ENCODE measurements around the gene NRXN3.
"Not testable (repeated sequence)": the region's sequence is repeated elsewhere in the genome, so short reads cannot be mapped to it uniquely, and the experiment has no call there.

The NRXN3 gene

DNA sequence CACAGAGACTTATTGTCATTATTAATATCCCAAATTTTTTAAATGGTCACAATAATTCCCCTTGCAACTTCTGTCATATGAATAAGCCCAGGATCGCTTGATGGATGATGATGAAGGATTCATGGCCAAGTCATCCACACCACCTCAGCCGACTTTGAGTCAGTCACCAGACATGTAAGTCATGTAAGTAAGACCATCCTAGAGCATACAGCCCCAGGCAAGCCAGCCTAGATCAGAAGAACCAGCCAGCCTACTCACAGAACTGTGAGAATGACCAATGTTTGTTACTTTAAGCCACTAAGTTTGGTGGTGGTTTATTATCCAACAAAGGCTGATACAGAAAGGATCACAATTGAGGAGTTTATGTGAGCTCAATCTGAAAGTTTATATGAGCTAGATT lies 341.8 kb downstream of the NRXN3 start:
- Histone ChIP-seq H3K27ac (ENCODE audit: insufficient read depth in 1 of 2, low read depth in 1 of 2, low read length in 2 of 2, poor library complexity in 1 of 2, severe bottlenecking in 2 of 2) (no peak overlapping the region), H3K36me3 (ENCODE audit: control insufficient read depth in 4 of 4, insufficient read depth in 4 of 4, low read length in 3 of 4) (no peaks in the 10 kb centered on the region), H3K27me3 (replicated peaks in 2 of 5; ENCODE audit: control insufficient read depth in 4 of 5, insufficient read depth in 5 of 5, low read length in 4 of 5) (no peaks in the 10 kb centered on the region), H3K4me3 (ENCODE audit: control insufficient read depth in 1 of 7, extremely low read depth in 1 of 7, insufficient read depth in 4 of 7, low read depth in 2 of 7, low read length in 6 of 7) (no peak overlapping the region), H3K9me3 (ENCODE audit: control extremely low read depth in 1 of 5, control insufficient read depth in 4 of 5, insufficient read depth in 2 of 5, low read depth in 1 of 5, low read length in 4 of 5) (no peaks in the 10 kb centered on the region), H3K4me1 (ENCODE audit: control extremely low read depth in 1 of 4, control insufficient read depth in 4 of 4, insufficient read depth in 4 of 4, low read length in 3 of 4) (no peaks in the 10 kb centered on the region)
- 100% methylated on average over 2 of the region's 2 CpGs for WGBS (ENCODE audit: insufficient coverage)
- DNase-seq: no peak
- ChIA-PET CTCF (no interaction called here), POLR2A (no interaction called here)

DNA sequence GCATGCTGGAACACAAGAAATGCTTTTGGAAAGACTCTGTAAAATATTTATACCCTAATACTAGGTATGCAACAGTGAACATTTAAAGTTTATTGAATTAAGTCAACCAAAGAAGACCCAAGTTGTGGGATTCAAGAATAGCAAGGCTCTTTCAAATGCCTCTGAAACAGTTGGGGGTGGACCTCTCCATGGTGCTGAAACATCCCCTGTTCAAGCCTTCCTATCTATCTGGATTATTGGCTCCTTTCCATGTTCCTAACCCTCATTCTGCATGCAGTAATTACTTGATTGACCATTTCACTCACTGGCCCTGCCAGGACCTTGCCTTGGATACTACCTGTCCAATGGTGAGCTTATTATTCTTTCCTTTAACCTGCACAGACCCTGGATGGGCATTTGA lies 349.7 kb downstream of the NRXN3 start:
- no peaks in the 10 kb centered on the region for H3K36me3 ChIP-seq (ENCODE audit: control insufficient read depth in 4 of 4, insufficient read depth in 4 of 4, low read length in 3 of 4)
- ChIA-PET CTCF (no interaction called here), POLR2A (no interaction called here)
- H3K9me3 ChIP-seq (ENCODE audit: control extremely low read depth in 1 of 5, control insufficient read depth in 4 of 5, insufficient read depth in 2 of 5, low read depth in 1 of 5, low read length in 4 of 5): no peaks in the 10 kb centered on the region
- H3K4me1 ChIP-seq (ENCODE audit: control extremely low read depth in 1 of 4, control insufficient read depth in 4 of 4, insufficient read depth in 4 of 4, low read length in 3 of 4): no peaks in the 10 kb centered on the region
- H3K27me3 ChIP-seq (replicated peaks in 2 of 5; ENCODE audit: control insufficient read depth in 4 of 5, insufficient read depth in 5 of 5, low read length in 4 of 5): no peaks in the 10 kb centered on the region
- peak; percentile 28 to 64 (median 57) for DNase-seq
- no peak overlapping the region for H3K4me3 ChIP-seq (ENCODE audit: control insufficient read depth in 1 of 7, extremely low read depth in 1 of 7, insufficient read depth in 4 of 7, low read depth in 2 of 7, low read length in 6 of 7)
- H3K27ac ChIP-seq (ENCODE audit: insufficient read depth in 1 of 2, low read depth in 1 of 2, low read length in 2 of 2, poor library complexity in 1 of 2, severe bottlenecking in 2 of 2): no peak overlapping the region

- ChIA-PET CTCF (no interaction called here), POLR2A (no interaction called here)
- no peak for DNase-seq
- H3K36me3 ChIP-seq (ENCODE audit: control insufficient read depth in 4 of 4, insufficient read depth in 4 of 4, low read length in 3 of 4): no peaks in the 10 kb centered on the region
- H3K27me3 ChIP-seq (replicated peaks in 2 of 5; ENCODE audit: control insufficient read depth in 4 of 5, insufficient read depth in 5 of 5, low read length in 4 of 5): no peaks in the 10 kb centered on the region
- H3K4me3 ChIP-seq (ENCODE audit: control insufficient read depth in 1 of 7, extremely low read depth in 1 of 7, insufficient read depth in 4 of 7, low read depth in 2 of 7, low read length in 6 of 7): no peak overlapping the region
- 100% methylated on average over 3 of the region's 7 CpGs for WGBS (ENCODE audit: insufficient coverage)
- no peak overlapping the region for H3K27ac ChIP-seq (ENCODE audit: insufficient read depth in 1 of 2, low read depth in 1 of 2, low read length in 2 of 2, poor library complexity in 1 of 2, severe bottlenecking in 2 of 2)
- H3K9me3 ChIP-seq (ENCODE audit: control extremely low read depth in 1 of 5, control insufficient read depth in 4 of 5, insufficient read depth in 2 of 5, low read depth in 1 of 5, low read length in 4 of 5): no peaks in the 10 kb centered on the region
- no peaks in the 10 kb centered on the region for H3K4me1 ChIP-seq (ENCODE audit: control extremely low read depth in 1 of 4, control insufficient read depth in 4 of 4, insufficient read depth in 4 of 4, low read length in 3 of 4)
These were observed 354.0 kb downstream of the NRXN3 start for GRCh38 chr14:78524196-78524595.

GRCh38 chr14:78524766-78525165 lies 354.6 kb downstream of the NRXN3 start:
- no peak overlapping the region for H3K4me3 ChIP-seq (ENCODE audit: control insufficient read depth in 1 of 7, extremely low read depth in 1 of 7, insufficient read depth in 4 of 7, low read depth in 2 of 7, low read length in 6 of 7)
- H3K36me3 ChIP-seq (ENCODE audit: control insufficient read depth in 4 of 4, insufficient read depth in 4 of 4, low read length in 3 of 4): no peaks in the 10 kb centered on the region
- H3K27ac ChIP-seq (ENCODE audit: insufficient read depth in 1 of 2, low read depth in 1 of 2, low read length in 2 of 2, poor library complexity in 1 of 2, severe bottlenecking in 2 of 2): no peak overlapping the region
- no peak for DNase-seq
- POLR2A ChIA-PET: no interaction called here
- H3K27me3 ChIP-seq (replicated peaks in 2 of 5; ENCODE audit: control insufficient read depth in 4 of 5, insufficient read depth in 5 of 5, low read length in 4 of 5): no peaks in the 10 kb centered on the region
- H3K4me1 ChIP-seq (ENCODE audit: control extremely low read depth in 1 of 4, control insufficient read depth in 4 of 4, insufficient read depth in 4 of 4, low read length in 3 of 4): no peaks in the 10 kb centered on the region
- 83% methylated on average over 1 of the region's 5 CpGs for WGBS (ENCODE audit: insufficient coverage)
- CTCF ChIA-PET: interaction anchor here (1.2 kb wide), 1 partner anchor 10 kb away, joined by 5 read pairs; no protein-coding TSS in a partner anchor
- no peaks in the 10 kb centered on the region for H3K9me3 ChIP-seq (ENCODE audit: control extremely low read depth in 1 of 5, control insufficient read depth in 4 of 5, insufficient read depth in 2 of 5, low read depth in 1 of 5, low read length in 4 of 5)

- CTCF ChIA-PET: no interaction called here
These were observed 359.9 kb downstream of the NRXN3 start for GRCh38 chr14:78530078-78530477.

GRCh38 chr14:78534141-78534540 lies 364.0 kb downstream of the NRXN3 start:
- WGBS (ENCODE audit: insufficient coverage): no CpG with 5 or more reads among the region's 2 CpGs
- H3K9me3 ChIP-seq (ENCODE audit: control extremely low read depth in 1 of 5, control insufficient read depth in 4 of 5, insufficient read depth in 2 of 5, low read depth in 1 of 5, low read length in 4 of 5): no peaks in the 10 kb centered on the region

More at GRCh38 chr14:78530078-78530477, 359.9 kb downstream of the NRXN3 start:
- H3K27me3 ChIP-seq (replicated peaks in 2 of 5; ENCODE audit: control insufficient read depth in 4 of 5, insufficient read depth in 5 of 5, low read length in 4 of 5): no peaks in the 10 kb centered on the region
- WGBS (ENCODE audit: insufficient coverage): 28% methylated on average over 2 of the region's 2 CpGs
- no peak overlapping the region for H3K27ac ChIP-seq (ENCODE audit: insufficient read depth in 1 of 2, low read depth in 1 of 2, low read length in 2 of 2, poor library complexity in 1 of 2, severe bottlenecking in 2 of 2)
- no peaks in the 10 kb centered on the region for H3K4me1 ChIP-seq (ENCODE audit: control extremely low read depth in 1 of 4, control insufficient read depth in 4 of 4, insufficient read depth in 4 of 4, low read length in 3 of 4)
- no peaks in the 10 kb centered on the region for H3K9me3 ChIP-seq (ENCODE audit: control extremely low read depth in 1 of 5, control insufficient read depth in 4 of 5, insufficient read depth in 2 of 5, low read depth in 1 of 5, low read length in 4 of 5)
- no peaks in the 10 kb centered on the region for H3K36me3 ChIP-seq (ENCODE audit: control insufficient read depth in 4 of 4, insufficient read depth in 4 of 4, low read length in 3 of 4)
- POLR2A ChIA-PET: no interaction called here
- peak; percentile 22 to 55 (median 48) for DNase-seq
- no peak overlapping the region for H3K4me3 ChIP-seq (ENCODE audit: control insufficient read depth in 1 of 7, extremely low read depth in 1 of 7, insufficient read depth in 4 of 7, low read depth in 2 of 7, low read length in 6 of 7)

DNA sequence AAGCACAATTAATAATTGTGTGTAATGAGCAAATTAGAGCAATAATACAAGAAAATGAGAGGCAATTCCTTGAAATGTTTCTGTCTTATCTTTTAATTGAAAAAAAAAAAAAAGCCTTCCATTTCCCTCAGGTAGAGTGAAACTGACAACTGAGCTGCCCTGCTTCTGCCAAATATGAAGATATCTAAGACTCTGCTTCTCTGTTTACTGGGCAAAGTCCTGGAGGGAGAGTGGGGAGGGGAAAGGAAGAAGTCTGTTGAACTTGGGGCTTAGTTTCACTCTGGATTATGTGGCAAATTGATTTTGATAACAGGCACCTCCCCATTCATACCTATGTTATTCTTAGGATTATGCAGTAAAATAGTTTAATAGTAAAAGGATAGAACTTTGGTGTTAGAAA lies 364.9 kb downstream of the NRXN3 start:
- Histone ChIP-seq H3K36me3 (ENCODE audit: control insufficient read depth in 4 of 4, insufficient read depth in 4 of 4, low read length in 3 of 4) (no peaks in the 10 kb centered on the region), H3K4me1 (ENCODE audit: control extremely low read depth in 1 of 4, control insufficient read depth in 4 of 4, insufficient read depth in 4 of 4, low read length in 3 of 4) (no peaks in the 10 kb centered on the region), H3K27ac (ENCODE audit: insufficient read depth in 1 of 2, low read depth in 1 of 2, low read length in 2 of 2, poor library complexity in 1 of 2, severe bottlenecking in 2 of 2) (no peak overlapping the region), H3K9me3 (ENCODE audit: control extremely low read depth in 1 of 5, control insufficient read depth in 4 of 5, insufficient read depth in 2 of 5, low read depth in 1 of 5, low read length in 4 of 5) (no peaks in the 10 kb centered on the region), H3K27me3 (replicated peaks in 2 of 5; ENCODE audit: control insufficient read depth in 4 of 5, insufficient read depth in 5 of 5, low read length in 4 of 5) (no peaks in the 10 kb centered on the region), H3K4me3 (ENCODE audit: control insufficient read depth in 1 of 7, extremely low read depth in 1 of 7, insufficient read depth in 4 of 7, low read depth in 2 of 7, low read length in 6 of 7) (no peak overlapping the region)
- CTCF ChIA-PET: no interaction called here
- no peak for DNase-seq
- POLR2A ChIA-PET: no interaction called here

More at GRCh38 chr14:78534141-78534540, 364.0 kb downstream of the NRXN3 start:
- Histone ChIP-seq H3K4me3 (ENCODE audit: control insufficient read depth in 1 of 7, extremely low read depth in 1 of 7, insufficient read depth in 4 of 7, low read depth in 2 of 7, low read length in 6 of 7) (no peak overlapping the region), H3K27me3 (replicated peaks in 2 of 5; ENCODE audit: control insufficient read depth in 4 of 5, insufficient read depth in 5 of 5, low read length in 4 of 5) (no peaks in the 10 kb centered on the region), H3K27ac (ENCODE audit: insufficient read depth in 1 of 2, low read depth in 1 of 2, low read length in 2 of 2, poor library complexity in 1 of 2, severe bottlenecking in 2 of 2) (no peak overlapping the region), H3K4me1 (ENCODE audit: control extremely low read depth in 1 of 4, control insufficient read depth in 4 of 4, insufficient read depth in 4 of 4, low read length in 3 of 4) (no peaks in the 10 kb centered on the region), H3K36me3 (ENCODE audit: control insufficient read depth in 4 of 4, insufficient read depth in 4 of 4, low read length in 3 of 4) (no peaks in the 10 kb centered on the region)
- CTCF ChIA-PET: no interaction called here
- POLR2A ChIA-PET: no interaction called here
- no peak for DNase-seq

GRCh38 chr14:78541788-78542187 lies 371.6 kb downstream of the NRXN3 start:
- DNase-seq; POLR2A ChIA-PET; H3K9me3 ChIP-seq (ENCODE audit: control extremely low read depth in 1 of 5, control insufficient read depth in 4 of 5, insufficient read depth in 2 of 5, low read depth in 1 of 5, low read length in 4 of 5); H3K36me3 ChIP-seq (ENCODE audit: control insufficient read depth in 4 of 4, insufficient read depth in 4 of 4, low read length in 3 of 4); CTCF ChIA-PET; H3K4me1 ChIP-seq (ENCODE audit: control extremely low read depth in 1 of 4, control insufficient read depth in 4 of 4, insufficient read depth in 4 of 4, low read length in 3 of 4); H3K27ac ChIP-seq (ENCODE audit: insufficient read depth in 1 of 2, low read depth in 1 of 2, low read length in 2 of 2, poor library complexity in 1 of 2, severe bottlenecking in 2 of 2); H3K4me3 ChIP-seq (ENCODE audit: control insufficient read depth in 1 of 7, extremely low read depth in 1 of 7, insufficient read depth in 4 of 7, low read depth in 2 of 7, low read length in 6 of 7); H3K27me3 ChIP-seq (replicated peaks in 2 of 5; ENCODE audit: control insufficient read depth in 4 of 5, insufficient read depth in 5 of 5, low read length in 4 of 5): not testable (repeated sequence)
- 91% methylated on average over 2 of the region's 2 CpGs for WGBS (ENCODE audit: insufficient coverage)

Measured in common myeloid progenitor, CD34-positive (primary cell).